HG03280 (cell line): ENCODE data around the gene NEU3.
A peak's percentile ranks its signal among the peaks of the same experiment; 100 is the strongest.
"Not testable (repeated sequence)": the region's sequence is repeated elsewhere in the genome, so short reads cannot be mapped to it uniquely, and the experiment has no call there.

Source experiments
- ATAC-seq: cut with Tn5 transposase; IDR thresholded peaks from one replicate; pipeline ENCODE4 v1.9.1; 2021; ENCODE audit warnings: mild to moderate bottlenecking, moderate library complexity; ENCODE audit not compliant: unreplicated experiment

NEU3 gene

GRCh38 chr11:74988541-74989259 is at the start of gene NEU3:
NEU3 (plus strand) TSS chr11:74988933; CDS start chr11:74989061, 128 bp downstream.
- ATAC-seq = peak; percentile 81

- ATAC-seq = no peak
These were observed 47.2 kb upstream of the NEU3 start for GRCh38 chr11:74941492-74941891.

- ATAC-seq = no peak
These were observed 46.5 kb upstream of the NEU3 start for GRCh38 chr11:74942073-74942759.

- ATAC-seq = peak; percentile 16
These were observed 40.2 kb upstream of the NEU3 start for GRCh38 chr11:74948546-74948897.

- peak; percentile 91 for ATAC-seq
These were observed 39.6 kb upstream of the NEU3 start, which contains the start of the genes SPCS2 and XRRA1 for GRCh38 chr11:74948898-74949752. SPCS2 (plus strand) TSS chr11:74949266; CDS start chr11:74949286, 20 bp downstream. XRRA1 (minus strand) TSS chr11:74949091; CDS start chr11:74940878, 8,213 bp downstream.

- ATAC-seq = no peak
These were observed 39.0 kb upstream of the NEU3 start for GRCh38 chr11:74949753-74950137.

- ATAC-seq = no peak
These were observed 38.3 kb upstream of the NEU3 start for GRCh38 chr11:74950374-74950969.

GRCh38 chr11:74951226-74951625 is 37.5 kb upstream of the NEU3 start:
- ATAC-seq = no peak

- no peak for ATAC-seq
These were observed 36.0 kb upstream of the NEU3 start for GRCh38 chr11:74952752-74953151.

GRCh38 chr11:74953451-74953850 is 35.3 kb upstream of the NEU3 start:
- no peak for ATAC-seq

GRCh38 chr11:74954199-74954598 is 34.5 kb upstream of the NEU3 start:
- no peak for ATAC-seq

GRCh38 chr11:74956397-74957015 is 32.2 kb upstream of the NEU3 start:
- ATAC-seq = no peak

GRCh38 chr11:74957937-74958629 is 30.6 kb upstream of the NEU3 start:
- no peak for ATAC-seq

GRCh38 chr11:74960128-74960527 is 28.6 kb upstream of the NEU3 start:
- ATAC-seq = not testable (repeated sequence)

- ATAC-seq = no peak
These were observed 22.1 kb upstream of the NEU3 start for GRCh38 chr11:74966651-74967050.

- no peak for ATAC-seq
These were observed 17.8 kb upstream of the NEU3 start for GRCh38 chr11:74970852-74971395.

- no peak for ATAC-seq
These were observed 17.3 kb upstream of the NEU3 start for GRCh38 chr11:74971424-74971823.

GRCh38 chr11:74978041-74978440 is 10.7 kb upstream of the NEU3 start:
- no peak for ATAC-seq

- no peak for ATAC-seq
These were observed 8.1 kb upstream of the NEU3 start for GRCh38 chr11:74980634-74981033.

- no peak for ATAC-seq
These were observed 6.8 kb upstream of the NEU3 start for GRCh38 chr11:74981888-74982287.
